Endodermal cell (in vitro differentiated cells): Measurements from ENCODE around the gene TCEAL8. TPM values are rescaled to one million over a fixed set of nuclear protein-coding genes. Genes with fewer than 3 reads are reported as not detected.

ENCODE experiments used
- DNase-seq: peaks from one replicate; pipeline ENCODE4 v3.0.0-alpha.2; 2017
- H3K27ac ChIP-seq: 2 replicates; pipeline ENCODE4 v1.5.1; 2013; ENCODE audit warnings: mild to moderate bottlenecking, low read depth, low read length, moderate library complexity
- H3K27me3 ChIP-seq: 2 replicates; pipeline ENCODE4 v1.6.1; 2013; ENCODE audit warnings: mild to moderate bottlenecking, low read length, moderate library complexity; ENCODE audit not compliant: insufficient read depth, control insufficient read depth, poor library complexity, severe bottlenecking
- H3K36me3 ChIP-seq: 2 replicates; pipeline ENCODE4 v1.7.0; 2013; ENCODE audit warnings: mild to moderate bottlenecking, low read length, moderate library complexity; ENCODE audit not compliant: control insufficient read depth, insufficient read depth
- H3K4me1 ChIP-seq: one replicate; pipeline ENCODE4 v1.7.0; 2013; ENCODE audit warnings: low read length; ENCODE audit not compliant: control insufficient read depth, insufficient read depth
- H3K4me3 ChIP-seq: 2 replicates; pipeline ENCODE4 v1.5.1; 2013; ENCODE audit warnings: mild to moderate bottlenecking, low read length, moderate library complexity
- H3K9ac ChIP-seq: 2 replicates; pipeline ENCODE4 v1.6.1; 2013; ENCODE audit warnings: mild to moderate bottlenecking, low read length, moderate library complexity; ENCODE audit not compliant: poor library complexity, severe bottlenecking; ENCODE audit errors: extremely low read depth
- H3K9me3 ChIP-seq: 2 replicates; pipeline ENCODE4 v1.6.1; 2013; ENCODE audit warnings: mild to moderate bottlenecking, low read length, moderate library complexity; ENCODE audit not compliant: control insufficient read depth
- H3K27ac Mint-ChIP-seq: 2 replicates; pipeline ENCODE4 v1.8.0; 2020; ENCODE audit warnings: mixed read lengths
- H3K27me3 Mint-ChIP-seq: 2 replicates; pipeline ENCODE4 v1.8.0; 2021; ENCODE audit warnings: mild to moderate bottlenecking, mixed read lengths; ENCODE audit not compliant: insufficient read depth
- H3K36me3 Mint-ChIP-seq: 2 replicates; pipeline ENCODE4 v1.8.0; 2020; ENCODE audit warnings: low read depth, mixed read lengths
- H3K4me1 Mint-ChIP-seq: 2 replicates; pipeline ENCODE4 v1.8.0; 2020; ENCODE audit warnings: mixed read lengths
- H3K4me3 Mint-ChIP-seq: 2 replicates; pipeline ENCODE4 v1.8.0; 2020; ENCODE audit warnings: mild to moderate bottlenecking, moderate library complexity, mixed read lengths
- H3K9me3 Mint-ChIP-seq: 2 replicates; pipeline ENCODE4 v1.8.0; 2020; ENCODE audit warnings: mild to moderate bottlenecking, mixed read lengths
- WGBS, 2 experiments: methylation state at CpG; one replicate each; pipeline versions ENCODE4 v1.1.5 to v1.1.7; 2013; ENCODE audit warnings: missing lambda C conversion rate in 2 of 2, mixed read lengths in 1 of 2; ENCODE audit not compliant: insufficient coverage in 1 of 2, insufficient read length in 1 of 2; 5-methylcytosine and 5-hydroxymethylcytosine counted together
- total RNA-seq, 2 donors: library from RNA; stranded (reverse); fragmentation: NEBNext Ultra II Directional in 1 of 2; extraction: Animal tissue kit (Norgen Biotek cat#: 25700) in 1 of 2; gene quantifications; 2 replicates in 1 of 2; 3 replicates in 1 of 2; pipeline ENCODE4 v1.2.1, GENCODE V29; 2021
- TF ChIP-seq, protein P1 (sequence below): fragments of 200-600 bp; sonication (generic); conservative IDR thresholded peaks from 2 replicates; pipeline ENCODE4 v1.5.0; 2021; ENCODE audit warnings: antibody characterized with exemption, mild to moderate bottlenecking

Gene TCEAL8
- total RNA-seq, 2 donors from 2014 or later: 81.4 to 113 TPM

DNA sequence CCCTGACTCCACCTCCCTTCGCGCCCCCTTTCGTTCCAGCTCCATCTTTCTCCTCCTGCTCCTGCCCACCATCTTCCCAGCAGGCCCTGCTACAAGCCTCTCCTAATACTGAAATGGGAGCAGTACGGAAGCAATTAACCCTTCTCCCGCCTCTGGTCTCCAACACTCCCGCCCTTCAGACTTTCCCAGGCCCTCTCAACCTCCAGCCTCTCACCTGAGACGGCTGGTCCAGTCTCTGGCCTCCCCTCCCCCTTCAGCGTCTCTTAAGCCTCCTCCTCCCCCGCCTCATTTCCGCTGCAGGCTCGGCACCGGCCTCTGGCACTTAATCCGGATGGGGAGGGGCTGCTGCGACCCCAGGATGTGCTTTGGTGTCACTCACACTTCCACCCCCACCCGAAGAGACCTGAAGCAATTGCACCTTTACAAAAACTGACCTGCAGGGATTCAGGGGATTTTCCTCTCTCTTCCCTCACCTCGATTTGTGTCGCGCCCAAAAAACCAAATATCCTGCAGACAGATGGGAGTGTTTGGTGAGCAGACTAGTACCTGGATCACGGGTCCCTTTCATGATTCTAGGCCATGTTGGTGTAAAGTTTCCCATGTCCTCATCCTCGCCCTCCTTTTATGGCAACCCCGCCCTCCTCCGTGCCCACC lies 657 bp downstream of the TCEAL8 start:
- Mint-ChIP-seq H3K27me3 (no peaks in the 10 kb centered on the region), H3K36me3 (peaks cover 12% of the 10 kb centered on the region), H3K27ac (peak overlapping the region; percentile 97), H3K4me3 (peak overlapping the region; percentile 93), H3K9me3 (peaks cover 6% of the 10 kb centered on the region), H3K4me1 (peaks cover 31% of the 10 kb centered on the region)
- 0% methylated on average over 22 of the region's 22 CpGs; no CpG with 5 or more reads in 1 of the 2 experiments for WGBS, 2 experiments
- H3K36me3 ChIP-seq: peaks cover 11% of the 10 kb centered on the region
- peak; percentile 98 for DNase-seq
- H3K27me3 ChIP-seq: no peaks in the 10 kb centered on the region
- no peaks in the 10 kb centered on the region for H3K4me1 ChIP-seq
- H3K9ac ChIP-seq: peak overlapping the region; percentile 87
- H3K9me3 ChIP-seq: no peaks in the 10 kb centered on the region
- peak overlapping the region; percentile 86 for H3K27ac ChIP-seq
- peak overlapping the region; percentile 91 for H3K4me3 ChIP-seq
- TF ChIP-seq, protein P1, sequence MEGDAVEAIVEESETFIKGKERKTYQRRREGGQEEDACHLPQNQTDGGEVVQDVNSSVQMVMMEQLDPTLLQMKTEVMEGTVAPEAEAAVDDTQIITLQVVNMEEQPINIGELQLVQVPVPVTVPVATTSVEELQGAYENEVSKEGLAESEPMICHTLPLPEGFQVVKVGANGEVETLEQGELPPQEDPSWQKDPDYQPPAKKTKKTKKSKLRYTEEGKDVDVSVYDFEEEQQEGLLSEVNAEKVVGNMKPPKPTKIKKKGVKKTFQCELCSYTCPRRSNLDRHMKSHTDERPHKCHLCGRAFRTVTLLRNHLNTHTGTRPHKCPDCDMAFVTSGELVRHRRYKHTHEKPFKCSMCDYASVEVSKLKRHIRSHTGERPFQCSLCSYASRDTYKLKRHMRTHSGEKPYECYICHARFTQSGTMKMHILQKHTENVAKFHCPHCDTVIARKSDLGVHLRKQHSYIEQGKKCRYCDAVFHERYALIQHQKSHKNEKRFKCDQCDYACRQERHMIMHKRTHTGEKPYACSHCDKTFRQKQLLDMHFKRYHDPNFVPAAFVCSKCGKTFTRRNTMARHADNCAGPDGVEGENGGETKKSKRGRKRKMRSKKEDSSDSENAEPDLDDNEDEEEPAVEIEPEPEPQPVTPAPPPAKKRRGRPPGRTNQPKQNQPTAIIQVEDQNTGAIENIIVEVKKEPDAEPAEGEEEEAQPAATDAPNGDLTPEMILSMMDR: no peak

DNA sequence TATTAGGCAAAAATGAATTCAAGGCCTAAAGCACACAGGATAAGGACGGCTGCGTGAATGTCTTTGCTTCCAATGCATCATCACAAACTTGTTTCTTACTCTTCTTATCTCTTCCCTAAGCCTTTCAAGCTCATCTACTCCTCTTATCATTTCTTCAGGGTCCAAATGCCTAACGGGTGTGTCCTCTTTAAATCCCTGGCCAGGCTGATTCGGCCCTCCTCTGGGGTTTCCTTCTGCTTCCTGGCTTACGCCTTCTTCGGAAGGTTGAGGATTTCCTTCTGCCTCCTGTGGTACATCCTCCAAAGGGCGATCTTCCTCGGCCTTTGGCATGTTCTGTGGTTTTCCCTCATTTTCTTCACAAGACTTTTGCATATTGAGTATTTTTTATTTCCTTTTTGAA lies 1.3 kb downstream of the TCEAL8 start:
- Histone ChIP-seq H3K4me3 (peak overlapping the region; percentile 91), H3K9ac (peak overlapping the region; percentile 87), H3K27ac (no peak overlapping the region), H3K36me3 (peaks cover 11% of the 10 kb centered on the region), H3K27me3 (no peaks in the 10 kb centered on the region), H3K9me3 (no peaks in the 10 kb centered on the region), H3K4me1 (no peaks in the 10 kb centered on the region)
- Mint-ChIP-seq H3K9me3 (peaks cover 6% of the 10 kb centered on the region), H3K4me1 (peaks cover 31% of the 10 kb centered on the region), H3K36me3 (peaks cover 12% of the 10 kb centered on the region), H3K4me3 (peak overlapping the region; percentile 93), H3K27me3 (no peaks in the 10 kb centered on the region), H3K27ac (peak overlapping the region; percentile 97)
- 29 to 31% methylated on average over 5 to 7 of the region's 8 CpGs for WGBS, 2 experiments
- peak; percentile 57 for DNase-seq
- TF ChIP-seq, protein P1: no peak

DNA sequence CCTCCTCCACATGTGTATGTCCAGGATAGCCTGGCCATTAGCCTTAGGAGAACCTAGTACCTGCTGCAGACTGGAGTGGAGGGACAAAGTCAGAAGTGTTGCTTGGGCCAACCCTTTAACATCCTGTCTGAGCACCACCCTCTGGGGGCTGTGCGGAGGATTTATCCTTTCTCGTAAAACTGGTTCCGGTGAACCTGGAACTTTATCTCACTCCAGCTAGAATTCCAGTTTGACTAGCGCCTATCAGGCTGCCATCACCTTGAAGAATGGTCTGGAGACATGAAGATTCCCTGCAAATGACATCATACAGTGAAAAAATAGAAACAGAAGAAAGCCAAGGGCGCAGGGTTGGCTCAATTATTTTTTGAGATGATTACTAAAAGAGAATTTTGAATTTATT lies 4.0 kb downstream of the TCEAL8 start:
- Mint-ChIP-seq H3K27me3 (peaks cover 6% of the 10 kb centered on the region), H3K4me1 (peaks cover 26% of the 10 kb centered on the region), H3K36me3 (peaks cover 12% of the 10 kb centered on the region), H3K27ac (no peak overlapping the region), H3K4me3 (no peak overlapping the region), H3K9me3 (peaks cover 6% of the 10 kb centered on the region)
- TF ChIP-seq, protein P1: peak; percentile 18
- no peaks in the 10 kb centered on the region for H3K4me1 ChIP-seq
- H3K27me3 ChIP-seq: no peaks in the 10 kb centered on the region
- H3K9ac ChIP-seq: no peak overlapping the region
- no peak overlapping the region for H3K4me3 ChIP-seq
- no peaks in the 10 kb centered on the region for H3K9me3 ChIP-seq
- DNase-seq: peak; percentile 53
- no peak overlapping the region for H3K27ac ChIP-seq
- WGBS, 2 experiments: 95% methylated on average over 4 of the region's 5 CpGs; no CpG with 5 or more reads in 1 of the 2 experiments
- H3K36me3 ChIP-seq: peaks cover 11% of the 10 kb centered on the region
